Panc1 (cell line): ENCODE data around the gene YPEL1. TPM values are rescaled to one million over a fixed set of nuclear protein-coding genes. Genes with fewer than 3 reads are reported as not detected.

Experiments
- ATAC-seq: fragments of 200-7000 bp; cut with Tn5 transposase; 2 replicates; pipeline ENCODE4 v1.9.1; 2020; ENCODE audit warnings: mild to moderate bottlenecking, moderate library complexity
- BruUV-seq: library from RNA; stranded (reverse); fragments of 400-500 nt; replicated peaks from 2 replicates; lab custom pipeline; 2021; lab: Mats Ljungman, UMichigan
- CTCF ChIA-PET: fragments of 300-600 bp; sonication (Branson Sonifier 250); formaldehyde crosslinking; loops from one replicate; lab custom pipeline; 2022; ENCODE audit warnings: antibody characterized with exemption; lab: Charles Lee
- POLR2A ChIA-PET: fragments of 300-600 bp; sonication (Branson Sonifier 250); formaldehyde crosslinking; loops from one replicate; lab custom pipeline; 2022; ENCODE audit warnings: antibody characterized with exemption; lab: Charles Lee
- DNase-seq: peaks from one replicate; pipeline ENCODE4 v3.0.0-alpha.2; 2010; ENCODE audit warnings: low read depth, low spot score
- H3K27ac ChIP-seq: 2 replicates; pipeline ENCODE4 v1.5.1; 2011; ENCODE audit warnings: mild to moderate bottlenecking, low read length, inconsistent platforms
- H3K27me3 ChIP-seq: fragments of 200-500 bp; sonication (Bioruptor generic); 2 replicates; pipeline ENCODE4 v1.6.0; 2014; ENCODE audit warnings: low read length, inconsistent platforms; ENCODE audit not compliant: control insufficient read depth, insufficient read depth
- H3K36me3 ChIP-seq: fragments of 200-500 bp; sonication (Bioruptor generic); 2 replicates; pipeline ENCODE4 v1.5.1; 2014; ENCODE audit warnings: inconsistent platforms, mild to moderate bottlenecking, low read length, moderate library complexity; ENCODE audit not compliant: control insufficient read depth, insufficient read depth
- H3K4me1 ChIP-seq: 2 replicates; pipeline ENCODE4 v1.5.1; 2011; ENCODE audit warnings: inconsistent platforms, mild to moderate bottlenecking, low read length, moderate library complexity; ENCODE audit not compliant: control insufficient read depth, insufficient read depth
- H3K4me3 ChIP-seq, 2 experiments: 2 replicates each; pipeline ENCODE4 v1.5.1; 2011 to 2012; ENCODE audit warnings: low read depth in 2 of 2, low read length in 2 of 2, mild to moderate bottlenecking in 2 of 2, inconsistent platforms in 1 of 2, moderate library complexity in 1 of 2
- H3K9me3 ChIP-seq: fragments of 200-500 bp; sonication (Bioruptor generic); 2 replicates; pipeline ENCODE4 v1.5.1; 2014; ENCODE audit warnings: low read depth, mild to moderate bottlenecking, inconsistent platforms, low read length, moderate library complexity; ENCODE audit not compliant: control insufficient read depth, insufficient read depth
- POLR2AphosphoS5 ChIP-seq: IDR thresholded peaks from 2 replicates; pipeline ENCODE4 v1.6.1; 2012; ENCODE audit warnings: mild to moderate bottlenecking, low read depth, low read length, moderate library complexity
- SIN3A ChIP-seq: IDR thresholded peaks from 2 replicates; pipeline ENCODE4 v1.6.1; 2012; ENCODE audit warnings: low read depth, mild to moderate bottlenecking, low read length, moderate library complexity, borderline replicate concordance; ENCODE audit not compliant: insufficient read depth
- TCF7L2 ChIP-seq: IDR thresholded peaks from 2 replicates; pipeline ENCODE4 v1.6.1; 2011; ENCODE audit warnings: mild to moderate bottlenecking, low read depth, low read length, inconsistent platforms
- in situ Hi-C: cut with HindIII; loops from 2 replicates; pipeline ENCODE4 v1.10.0; 2016; ENCODE audit warnings: low sequenced_read_pairs, low pct_unique_long_range_greater_than_20kb
- intact Hi-C: fragments of 100-400 bp; cut with micrococcal nuclease; formaldehyde crosslinking; loops from one replicate; pipeline ENCODE4 v1.10.0; 2022; ENCODE audit not compliant: unreplicated experiment
- total RNA-seq: library from RNA; stranded (reverse); gene quantifications from one replicate; pipeline ENCODE4 v1.2.1, GENCODE V29; 2021; ENCODE audit not compliant: unreplicated experiment
- TF ChIP-seq, protein P1 (sequence below): fragments of 450-650 bp; IDR thresholded peaks from 2 replicates; pipeline ENCODE4 v1.5.1; 2017; ENCODE audit warnings: mild to moderate bottlenecking
- TF ChIP-seq, protein P2 (sequence below), 2 experiments: IDR thresholded peaks; 2 replicates each; pipeline ENCODE4 v1.6.1; 2011 to 2012; ENCODE audit warnings: low read depth in 2 of 2, control low read depth in 1 of 2, low read length in 1 of 2, mild to moderate bottlenecking in 1 of 2, moderate library complexity in 1 of 2; ENCODE audit not compliant: insufficient read depth in 1 of 2

The YPEL1 gene
- total RNA-seq, 1 experiment from 2014 or later, result 4.0 TPM

DNA sequence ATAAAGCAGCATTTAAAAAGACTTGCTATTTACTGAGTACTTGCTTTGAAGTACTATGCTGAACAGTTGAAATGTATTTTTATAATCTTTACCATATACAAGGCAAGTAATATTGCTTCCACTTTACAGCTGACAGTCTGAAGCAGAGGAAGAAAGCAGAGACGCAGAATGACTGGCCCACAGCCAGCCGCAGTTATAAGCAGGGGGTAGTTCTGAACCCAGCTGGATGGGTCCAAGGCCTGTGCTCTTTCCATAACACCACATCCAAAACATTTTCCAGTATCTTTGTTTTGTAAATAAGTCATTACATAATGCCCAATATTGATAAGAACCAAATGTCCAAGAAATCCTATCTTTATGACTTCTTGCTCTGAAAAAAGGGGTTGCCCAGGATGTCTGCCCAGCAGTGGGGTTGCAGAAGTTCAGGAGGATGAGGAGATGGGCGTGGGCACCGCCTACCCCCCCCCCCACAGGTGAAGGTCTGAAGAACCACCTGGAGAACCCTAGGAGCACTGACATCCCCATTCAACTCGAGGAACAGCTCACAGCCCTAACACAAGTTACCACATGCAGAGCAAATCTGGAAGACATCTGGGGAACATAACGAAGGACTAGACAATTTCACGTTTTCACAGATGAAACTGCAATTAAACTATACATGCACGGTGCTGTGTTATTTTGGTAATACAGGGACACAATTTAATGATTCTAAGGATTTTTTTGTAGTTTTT, 24.2 kb upstream of the YPEL1 start:
- CTCF ChIA-PET, result no interaction called here

DNA sequence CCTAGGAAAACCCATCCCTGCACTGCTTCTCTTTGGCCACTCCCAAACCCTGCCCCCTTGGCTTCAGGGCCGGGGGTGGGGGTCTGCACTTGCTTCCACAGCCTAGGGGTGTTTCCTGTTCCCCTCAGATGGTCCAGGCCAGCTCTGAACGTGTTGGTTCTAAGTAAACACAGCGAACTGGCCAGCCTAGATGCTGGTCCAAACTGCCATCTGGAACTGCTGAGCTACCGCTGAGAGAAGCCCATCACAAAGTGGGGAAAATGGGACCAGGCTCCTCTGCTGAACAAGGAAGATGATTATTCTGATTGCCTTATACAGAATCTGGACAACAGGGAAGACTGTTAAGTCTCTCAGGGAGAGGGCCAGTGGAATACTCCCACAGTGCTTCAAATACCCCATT, 23.5 kb upstream of the YPEL1 start:
- DNase-seq, result no peak
- ATAC-seq, result no peak
- BruUV-seq, result no TSS peak
- Histone ChIP-seq H3K4me1 (no peaks in the 10 kb centered on the region), H3K9me3 (no peaks in the 10 kb centered on the region), H3K27me3 (no peaks in the 10 kb centered on the region), H3K4me3 (no peak overlapping the region), H3K27ac (no peak overlapping the region), H3K36me3 (no peaks in the 10 kb centered on the region; the same call in 1 of the 2 replicates)
- in situ Hi-C loops, result no loop called here
- ChIA-PET CTCF (no interaction called here), POLR2A (no interaction called here)
- TF ChIP-seq, protein P1, sequence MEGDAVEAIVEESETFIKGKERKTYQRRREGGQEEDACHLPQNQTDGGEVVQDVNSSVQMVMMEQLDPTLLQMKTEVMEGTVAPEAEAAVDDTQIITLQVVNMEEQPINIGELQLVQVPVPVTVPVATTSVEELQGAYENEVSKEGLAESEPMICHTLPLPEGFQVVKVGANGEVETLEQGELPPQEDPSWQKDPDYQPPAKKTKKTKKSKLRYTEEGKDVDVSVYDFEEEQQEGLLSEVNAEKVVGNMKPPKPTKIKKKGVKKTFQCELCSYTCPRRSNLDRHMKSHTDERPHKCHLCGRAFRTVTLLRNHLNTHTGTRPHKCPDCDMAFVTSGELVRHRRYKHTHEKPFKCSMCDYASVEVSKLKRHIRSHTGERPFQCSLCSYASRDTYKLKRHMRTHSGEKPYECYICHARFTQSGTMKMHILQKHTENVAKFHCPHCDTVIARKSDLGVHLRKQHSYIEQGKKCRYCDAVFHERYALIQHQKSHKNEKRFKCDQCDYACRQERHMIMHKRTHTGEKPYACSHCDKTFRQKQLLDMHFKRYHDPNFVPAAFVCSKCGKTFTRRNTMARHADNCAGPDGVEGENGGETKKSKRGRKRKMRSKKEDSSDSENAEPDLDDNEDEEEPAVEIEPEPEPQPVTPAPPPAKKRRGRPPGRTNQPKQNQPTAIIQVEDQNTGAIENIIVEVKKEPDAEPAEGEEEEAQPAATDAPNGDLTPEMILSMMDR, result no peak
- TF ChIP-seq, protein P2, sequence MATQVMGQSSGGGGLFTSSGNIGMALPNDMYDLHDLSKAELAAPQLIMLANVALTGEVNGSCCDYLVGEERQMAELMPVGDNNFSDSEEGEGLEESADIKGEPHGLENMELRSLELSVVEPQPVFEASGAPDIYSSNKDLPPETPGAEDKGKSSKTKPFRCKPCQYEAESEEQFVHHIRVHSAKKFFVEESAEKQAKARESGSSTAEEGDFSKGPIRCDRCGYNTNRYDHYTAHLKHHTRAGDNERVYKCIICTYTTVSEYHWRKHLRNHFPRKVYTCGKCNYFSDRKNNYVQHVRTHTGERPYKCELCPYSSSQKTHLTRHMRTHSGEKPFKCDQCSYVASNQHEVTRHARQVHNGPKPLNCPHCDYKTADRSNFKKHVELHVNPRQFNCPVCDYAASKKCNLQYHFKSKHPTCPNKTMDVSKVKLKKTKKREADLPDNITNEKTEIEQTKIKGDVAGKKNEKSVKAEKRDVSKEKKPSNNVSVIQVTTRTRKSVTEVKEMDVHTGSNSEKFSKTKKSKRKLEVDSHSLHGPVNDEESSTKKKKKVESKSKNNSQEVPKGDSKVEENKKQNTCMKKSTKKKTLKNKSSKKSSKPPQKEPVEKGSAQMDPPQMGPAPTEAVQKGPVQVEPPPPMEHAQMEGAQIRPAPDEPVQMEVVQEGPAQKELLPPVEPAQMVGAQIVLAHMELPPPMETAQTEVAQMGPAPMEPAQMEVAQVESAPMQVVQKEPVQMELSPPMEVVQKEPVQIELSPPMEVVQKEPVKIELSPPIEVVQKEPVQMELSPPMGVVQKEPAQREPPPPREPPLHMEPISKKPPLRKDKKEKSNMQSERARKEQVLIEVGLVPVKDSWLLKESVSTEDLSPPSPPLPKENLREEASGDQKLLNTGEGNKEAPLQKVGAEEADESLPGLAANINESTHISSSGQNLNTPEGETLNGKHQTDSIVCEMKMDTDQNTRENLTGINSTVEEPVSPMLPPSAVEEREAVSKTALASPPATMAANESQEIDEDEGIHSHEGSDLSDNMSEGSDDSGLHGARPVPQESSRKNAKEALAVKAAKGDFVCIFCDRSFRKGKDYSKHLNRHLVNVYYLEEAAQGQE (IDR thresholded peaks at IDR 0.05; ENCODE audit: insufficient read depth in 1 of 2, low read depth in 2 of 2, low read length in 1 of 2), result no peak
- TF ChIP-seq TCF7L2, result no peak
- no peak for TF ChIP-seq POLR2AphosphoS5
- no peak for TF ChIP-seq SIN3A
- intact Hi-C loops, result no loop called here

More for the DNA sequence above, 24.2 kb upstream of the YPEL1 start:
- BruUV-seq, result no TSS peak
- POLR2A ChIA-PET, result no interaction called here
- H3K4me1 ChIP-seq, result no peaks in the 10 kb centered on the region
- H3K36me3 ChIP-seq, result no peaks in the 10 kb centered on the region; the same call in 1 of the 2 replicates
- no peaks in the 10 kb centered on the region for H3K27me3 ChIP-seq
- DNase-seq (no peak), ATAC-seq (no peak)
- no peak overlapping the region for H3K27ac ChIP-seq
- TF ChIP-seq, protein P2 (IDR thresholded peaks at IDR 0.05; ENCODE audit: insufficient read depth in 1 of 2, low read depth in 2 of 2, low read length in 1 of 2), result no peak
- no peak for TF ChIP-seq SIN3A
- TF ChIP-seq, protein P1, result no peak
- no peak for TF ChIP-seq TCF7L2
- TF ChIP-seq POLR2AphosphoS5, result no peak
- H3K9me3 ChIP-seq, result no peaks in the 10 kb centered on the region
- no peak overlapping the region for H3K4me3 ChIP-seq
- in situ Hi-C loops (no loop called here), intact Hi-C loops (no loop called here)
